GM12878 (cell line): ENCODE results near the gene SERINC5. TPM values are rescaled to one million over a fixed set of nuclear protein-coding genes. Genes with fewer than 3 reads are reported as not detected.

Experiments
- ASH2L ChIP-seq: fragments of 300-600, 200-600 bp; sonication (generic); IDR thresholded peaks from 2 replicates; pipeline ENCODE4 v1.6.1; 2017; ENCODE audit warnings: low read depth, mild to moderate bottlenecking, borderline replicate concordance
- ATF7 ChIP-seq: fragments of 450-650 bp; IDR thresholded peaks from 2 replicates; pipeline ENCODE4 v1.6.1; 2016; ENCODE audit warnings: low read depth, mild to moderate bottlenecking
- BMI1 ChIP-seq: fragments of 450-650 bp; IDR thresholded peaks from 2 replicates; pipeline ENCODE4 v1.6.1; 2016; ENCODE audit warnings: mild to moderate bottlenecking, moderate library complexity, borderline replicate concordance
- CREM ChIP-seq: IDR thresholded peaks from 2 replicates; pipeline ENCODE4 v1.6.1; 2014; ENCODE audit warnings: antibody characterized with exemption, low read depth
- EP300 ChIP-seq, 2 experiments: fragments of 150-350 bp in 1 of 2; IDR thresholded peaks; 2 replicates each; pipeline ENCODE4 v1.6.1; 2011 to 2012; ENCODE audit warnings: low read depth in 2 of 2, low read length in 2 of 2, borderline replicate concordance in 1 of 2, improper control_type of control experiment in 1 of 2, inconsistent platforms in 1 of 2; ENCODE audit not compliant: control insufficient read depth in 1 of 2
- ETV6 ChIP-seq, 2 experiments: fragments of 450-650 bp in 1 of 2; IDR thresholded peaks in 1 of 2; conservative IDR thresholded peaks in 1 of 2; 2 replicates each; pipeline ENCODE4 v1.6.1; 2014; ENCODE audit warnings: antibody characterized with exemption in 1 of 2, borderline replicate concordance in 1 of 2, low read depth in 1 of 2, mild to moderate bottlenecking in 1 of 2, moderate library complexity in 1 of 2
- EZH2 ChIP-seq: IDR thresholded peaks from 2 replicates; pipeline ENCODE4 v1.6.1; 2012; ENCODE audit warnings: low read depth, mild to moderate bottlenecking, control low read depth, inconsistent platforms, low read length, borderline replicate concordance; ENCODE audit not compliant: control insufficient read depth
- FOS ChIP-seq: IDR thresholded peaks from 3 replicates; pipeline ENCODE4 v1.6.1; 2011; ENCODE audit warnings: borderline replicate concordance; ENCODE audit not compliant: insufficient read length; ENCODE audit errors: extremely low read depth
- HDAC6 ChIP-seq: fragments of 200-600 bp; sonication (generic); IDR thresholded peaks from one replicate; pipeline ENCODE4 v1.8.0; 2017; ENCODE audit warnings: antibody characterized with exemption; ENCODE audit not compliant: unreplicated experiment
- HDGF ChIP-seq: fragments of 450-650 bp; IDR thresholded peaks from 2 replicates; pipeline ENCODE4 v1.6.1; 2016; ENCODE audit warnings: antibody characterized with exemption
- IKZF1 ChIP-seq: fragments of 450-650 bp; conservative IDR thresholded peaks from 2 replicates; pipeline ENCODE4 v1.6.1; 2017; ENCODE audit warnings: antibody characterized with exemption, mild to moderate bottlenecking
- IRF4 ChIP-seq: IDR thresholded peaks from 2 replicates; pipeline ENCODE4 v1.6.1; 2011; ENCODE audit warnings: low read depth, low read length
- MEF2A ChIP-seq: IDR thresholded peaks from 2 replicates; pipeline ENCODE4 v1.6.1; 2011; ENCODE audit warnings: low read depth, mild to moderate bottlenecking, low read length, moderate library complexity; ENCODE audit not compliant: insufficient read depth
- MEF2B ChIP-seq: fragments of 450-650 bp; IDR thresholded peaks from 2 replicates; pipeline ENCODE4 v1.6.1; 2018; ENCODE audit warnings: mild to moderate bottlenecking, moderate library complexity; ENCODE audit not compliant: partially characterized antibody, poor library complexity, severe bottlenecking
- MTA3 ChIP-seq: IDR thresholded peaks from 2 replicates; pipeline ENCODE4 v1.6.1; 2012; ENCODE audit warnings: low read length, inconsistent platforms, borderline replicate concordance
- NBN ChIP-seq: fragments of 450-650 bp; IDR thresholded peaks from 2 replicates; pipeline ENCODE4 v1.6.1; 2016
- NR2C1 ChIP-seq: fragments of 450-650 bp; IDR thresholded peaks from 2 replicates; pipeline ENCODE4 v1.6.1; 2017; ENCODE audit warnings: antibody characterized with exemption, mild to moderate bottlenecking, moderate library complexity
- POLR2AphosphoS5 ChIP-seq: IDR thresholded peaks from 2 replicates; pipeline ENCODE4 v1.6.1; 2011; ENCODE audit warnings: mild to moderate bottlenecking, low read length, inconsistent platforms
- PRDM15 ChIP-seq: fragments of 450-650 bp; formaldehyde crosslinking; IDR thresholded peaks from 2 replicates; pipeline ENCODE4 v1.4.0; 2020; ENCODE audit warnings: mild to moderate bottlenecking, moderate library complexity
- SMC3 ChIP-seq: IDR thresholded peaks from 2 replicates; pipeline ENCODE4 v1.6.1; 2011; ENCODE audit warnings: low read length, improper control_type of control experiment, borderline replicate concordance
- SP1 ChIP-seq: IDR thresholded peaks from one replicate; pipeline ENCODE4 v1.6.1; 2011; ENCODE audit warnings: low read depth, low read length
- SPI1 ChIP-seq: IDR thresholded peaks from 2 replicates; pipeline ENCODE4 v1.6.1; 2011; ENCODE audit warnings: low read depth, mild to moderate bottlenecking, low read length, moderate library complexity, borderline replicate concordance; ENCODE audit not compliant: insufficient read depth
- SUZ12 ChIP-seq: fragments of 200-600 bp; sonication (generic); IDR thresholded peaks from one replicate; pipeline ENCODE4 v1.6.1; 2018; ENCODE audit warnings: antibody characterized with exemption, mild to moderate bottlenecking; ENCODE audit not compliant: unreplicated experiment
- polyA plus RNA-seq, 11 experiments: library from polyadenylated mRNA; depleted of rRNA in 4 of 11; unstranded in 6 of 11; stranded (reverse) in 5 of 11; fragments of >200 nt; fragmentation: Nextera tagmentation in 4 of 11; fragmentation: Illumina TruSeq in 1 of 11; extraction: Ambion mirVana in 4 of 11; extraction: Trizol in 1 of 11; gene quantifications; 1 replicate in 1 of 11; 2 replicates in 10 of 11; pipeline versions ENCODE4 v1.2.1 to v1.2.3, GENCODE V29; 2011 to 2016; ENCODE audit warnings: inconsistent platforms in 2 of 11, missing spikeins in 2 of 11, low read depth in 1 of 11
- total RNA-seq, 4 experiments: library from RNA; depleted of rRNA in 3 of 4; stranded (reverse); fragments of >200 nt in 3 of 4; fragmentation: Illumina TruSeq in 1 of 4; extraction: Trizol in 1 of 4; gene quantifications; 2 replicates each; pipeline versions ENCODE4 v1.2.1 to v1.2.3, GENCODE V29; 2013 to 2021

SERINC5 gene
- total and polyA plus RNA-seq, 10 of the 15 experiments (the other 5 are each of a cell fraction or from before 2014, with no cell fraction given) = 0.66 to 7.0 (median 2.8) TPM

- no peak for TF ChIP-seq PRDM15 (CRISPR knock-in tag)
- TF ChIP-seq IRF4 = peak; percentile 84
- TF ChIP-seq SPI1 = peak; percentile 97
- peak; percentile 16 for TF ChIP-seq MEF2B
- peak in 1 of 2 experiments; percentile 65; a peak in 2 of 4 replicates for TF ChIP-seq ETV6 (conservative IDR thresholded peaks at IDR 0.05 in 1 of 2, IDR thresholded peaks at IDR 0.05 in 1 of 2; ENCODE audit: borderline replicate concordance in 1 of 2, low read depth in 1 of 2)
- no peak for TF ChIP-seq SMC3
- no peak for TF ChIP-seq NR2C1
- TF ChIP-seq HDAC6 = no peak
- no peak for TF ChIP-seq ATF7
- peak; percentile 75; the same call in 1 of the 2 replicates for TF ChIP-seq HDGF
- 0 out of 2 replicates have a peak, but pooled peaks have one; percentile 19 for TF ChIP-seq ASH2L
- TF ChIP-seq EP300 (IDR thresholded peaks at IDR 0.05; ENCODE audit: borderline replicate concordance in 1 of 2, control insufficient read depth in 1 of 2, low read depth in 2 of 2, low read length in 2 of 2) = peak in 1 of 2 experiments; percentile 79; a peak in 2 of 4 replicates
- peak; percentile 7 for TF ChIP-seq IKZF1
- TF ChIP-seq EZH2 = no peak
- no peak for TF ChIP-seq FOS
- TF ChIP-seq NBN = peak; percentile 64; the same call in 1 of the 2 replicates
- TF ChIP-seq CREM = peak; percentile 74; the same call in 1 of the 2 replicates
- TF ChIP-seq SP1 = peak; percentile 53
- 0 out of 2 replicates have a peak, but pooled peaks have one; percentile 4 for TF ChIP-seq MEF2A
- TF ChIP-seq POLR2AphosphoS5 = no peak
- 0 out of 2 replicates have a peak, but pooled peaks have one; percentile 38 for TF ChIP-seq BMI1
- TF ChIP-seq SUZ12 = no peak
- peak; percentile 53; the same call in 1 of the 2 replicates for TF ChIP-seq MTA3
These were observed 130.6 kb downstream of the SERINC5 start (continued) for GRCh38 chr5:80125022-80125961.
